H1 (cell line): ENCODE measurements around the gene WRAP53.

Experiments used
- ATF3 ChIP-seq: IDR thresholded peaks from 2 replicates; pipeline ENCODE4 v1.6.1; 2011; ENCODE audit warnings: low read depth, mild to moderate bottlenecking, low read length; ENCODE audit not compliant: insufficient read depth
- CHD2 ChIP-seq: IDR thresholded peaks from 2 replicates; pipeline ENCODE4 v1.6.1; 2012; ENCODE audit warnings: low read length, improper control_type of control experiment
- E2F6 ChIP-seq: IDR thresholded peaks from 2 replicates; pipeline ENCODE4 v1.6.1; 2012; ENCODE audit warnings: inconsistent platforms
- EZH2 ChIP-seq: fragments of 200-600 bp; sonication (generic); IDR thresholded peaks from 2 replicates; pipeline ENCODE4 v1.7.1; 2012; ENCODE audit warnings: low read depth, mild to moderate bottlenecking, moderate library complexity, low read length, inconsistent platforms; ENCODE audit not compliant: severe bottlenecking
- HDAC2 ChIP-seq, 2 experiments: fragments of 300-600 bp in 1 of 2; sonication (generic) in 1 of 2; IDR thresholded peaks; 2 replicates each; pipeline ENCODE4 v1.6.1; 2011 to 2012; ENCODE audit warnings: low read depth in 2 of 2, low read length in 2 of 2, mild to moderate bottlenecking in 2 of 2, moderate library complexity in 2 of 2, borderline replicate concordance in 1 of 2, inconsistent platforms in 1 of 2
- POLR2A ChIP-seq, 2 experiments: IDR thresholded peaks; 1 replicate in 1 of 2; 2 replicates in 1 of 2; pipeline ENCODE4 v1.6.1; 2011; ENCODE audit warnings: low read depth in 2 of 2, low read length in 2 of 2, mild to moderate bottlenecking in 2 of 2; ENCODE audit errors: control extremely low read depth in 1 of 2
- POLR2AphosphoS5 ChIP-seq: IDR thresholded peaks from 2 replicates; pipeline ENCODE4 v1.6.1; 2011; ENCODE audit warnings: low read depth, low read length
- RAD21 ChIP-seq, 2 experiments: IDR thresholded peaks in 1 of 2; conservative IDR thresholded peaks in 1 of 2; 2 replicates each; pipeline ENCODE4 v1.6.1; 2011; ENCODE audit warnings: low read depth in 2 of 2, low read length in 2 of 2, improper control_type of control experiment in 1 of 2, inconsistent platforms in 1 of 2, mild to moderate bottlenecking in 1 of 2, moderate library complexity in 1 of 2
- SP1 ChIP-seq: IDR thresholded peaks from 2 replicates; pipeline ENCODE4 v1.6.1; 2011; ENCODE audit warnings: low read depth, low read length
- TF ChIP-seq, protein P1 (sequence below), 3 experiments: IDR thresholded peaks; 1 replicate in 2 of 3; 2 replicates in 1 of 3; pipeline versions ENCODE4 v1.5.1 to v1.6.1; 2011; ENCODE audit warnings: low read length in 3 of 3, mild to moderate bottlenecking in 3 of 3, inconsistent platforms in 2 of 3, low read depth in 1 of 3, moderate library complexity in 1 of 3; ENCODE audit not compliant: insufficient read depth in 1 of 3; ENCODE audit errors: control extremely low read depth in 1 of 3

- TF ChIP-seq POLR2A (IDR thresholded peaks at IDR 0.05; ENCODE audit: control extremely low read depth in 1 of 2, low read depth in 2 of 2, low read length in 2 of 2): peak in 1 of 2 experiments; percentile 77; a peak in 2 of 3 replicates
- TF ChIP-seq E2F6: peak; percentile 62
- peak; percentile 83 to 85 for TF ChIP-seq RAD21 (IDR thresholded peaks at IDR 0.05 in 1 of 2, conservative IDR thresholded peaks at IDR 0.05 in 1 of 2; ENCODE audit: low read depth in 2 of 2, low read length in 2 of 2)
- TF ChIP-seq SP1: no peak; the same call in 1 of the 2 replicates
- TF ChIP-seq, protein P1, sequence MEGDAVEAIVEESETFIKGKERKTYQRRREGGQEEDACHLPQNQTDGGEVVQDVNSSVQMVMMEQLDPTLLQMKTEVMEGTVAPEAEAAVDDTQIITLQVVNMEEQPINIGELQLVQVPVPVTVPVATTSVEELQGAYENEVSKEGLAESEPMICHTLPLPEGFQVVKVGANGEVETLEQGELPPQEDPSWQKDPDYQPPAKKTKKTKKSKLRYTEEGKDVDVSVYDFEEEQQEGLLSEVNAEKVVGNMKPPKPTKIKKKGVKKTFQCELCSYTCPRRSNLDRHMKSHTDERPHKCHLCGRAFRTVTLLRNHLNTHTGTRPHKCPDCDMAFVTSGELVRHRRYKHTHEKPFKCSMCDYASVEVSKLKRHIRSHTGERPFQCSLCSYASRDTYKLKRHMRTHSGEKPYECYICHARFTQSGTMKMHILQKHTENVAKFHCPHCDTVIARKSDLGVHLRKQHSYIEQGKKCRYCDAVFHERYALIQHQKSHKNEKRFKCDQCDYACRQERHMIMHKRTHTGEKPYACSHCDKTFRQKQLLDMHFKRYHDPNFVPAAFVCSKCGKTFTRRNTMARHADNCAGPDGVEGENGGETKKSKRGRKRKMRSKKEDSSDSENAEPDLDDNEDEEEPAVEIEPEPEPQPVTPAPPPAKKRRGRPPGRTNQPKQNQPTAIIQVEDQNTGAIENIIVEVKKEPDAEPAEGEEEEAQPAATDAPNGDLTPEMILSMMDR (IDR thresholded peaks at IDR 0.05; ENCODE audit: control extremely low read depth in 1 of 3, insufficient read depth in 1 of 3, low read depth in 1 of 3, low read length in 3 of 3): peak; percentile 91 to 99 (median 93)
- peak; percentile 45 for TF ChIP-seq POLR2AphosphoS5
- peak; percentile 91 for TF ChIP-seq CHD2
- no peak for TF ChIP-seq EZH2
- TF ChIP-seq HDAC2 (IDR thresholded peaks at IDR 0.05; ENCODE audit: borderline replicate concordance in 1 of 2, low read depth in 2 of 2, low read length in 2 of 2): peak in 1 of 2 experiments; percentile 60; a peak in 1 of 4 replicates
- no peak for TF ChIP-seq ATF3
Measured at GRCh38 chr17:7687908-7688807, at the start of gene WRAP53.
